ENCODE results near the gene SHC2. TPM values are rescaled to one million over a fixed set of nuclear protein-coding genes. Genes with fewer than 3 reads are reported as not detected.

Gene SHC2
- total and polyA plus RNA-seq, 2 experiments from 2014 or later: 2.2 to 4.6 TPM

DNA sequence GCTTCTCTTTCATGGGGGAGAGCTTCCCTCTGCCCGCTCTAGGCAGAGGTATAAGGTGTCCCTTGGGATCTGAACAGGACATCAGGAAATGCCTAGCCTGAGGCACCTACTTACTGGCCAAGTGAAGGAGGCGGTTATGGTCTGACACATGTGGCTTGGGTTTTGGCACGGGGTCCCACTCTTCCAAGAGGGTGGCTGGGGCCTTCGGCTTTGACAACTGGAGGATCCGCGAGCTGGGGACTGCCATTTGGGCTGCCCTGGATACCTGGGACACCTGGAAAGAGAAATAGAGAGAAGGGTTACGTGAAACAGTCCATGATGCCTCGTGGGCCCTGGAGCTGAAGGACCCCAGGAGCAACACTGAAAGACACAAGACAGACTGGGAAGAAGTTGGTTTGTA, 93.9 kb downstream of the SHC2 start:
- Histone ChIP-seq H3K4me1 (ENCODE audit: insufficient read depth) (no peaks in the 10 kb centered on the region), H3K9me2 (ENCODE audit: insufficient read depth) (no peaks in the 10 kb centered on the region), H3K4me2 (no peak overlapping the region), H3K36me3 (ENCODE audit: insufficient read depth) (no peaks in the 10 kb centered on the region), H3K4me3 (no peak overlapping the region), H4K20me1 (replicated peaks; ENCODE audit: insufficient read depth) (no peaks in the 10 kb centered on the region), H3F3A (replicated peaks; ENCODE audit: low read depth) (no peaks in the 10 kb centered on the region), H2AFZ (no peak overlapping the region), H3K27ac (ENCODE audit: low read depth) (no peak overlapping the region), H3K79me2 (replicated peaks; ENCODE audit: insufficient read depth) (no peaks in the 10 kb centered on the region), H3K27me3 (ENCODE audit: insufficient read depth) (no peaks in the 10 kb centered on the region)
- peaks cover 13% of the 10 kb centered on the region for H3K27me3 Mint-ChIP-seq (ENCODE audit: insufficient read depth, low read depth, poor library complexity)
- no peak overlapping the region for H3K27ac Mint-ChIP-seq
- no peak for ATAC-seq
- no peak for DNase-seq (ENCODE audit: low spot score)
- TF ChIP-seq, protein P1, sequence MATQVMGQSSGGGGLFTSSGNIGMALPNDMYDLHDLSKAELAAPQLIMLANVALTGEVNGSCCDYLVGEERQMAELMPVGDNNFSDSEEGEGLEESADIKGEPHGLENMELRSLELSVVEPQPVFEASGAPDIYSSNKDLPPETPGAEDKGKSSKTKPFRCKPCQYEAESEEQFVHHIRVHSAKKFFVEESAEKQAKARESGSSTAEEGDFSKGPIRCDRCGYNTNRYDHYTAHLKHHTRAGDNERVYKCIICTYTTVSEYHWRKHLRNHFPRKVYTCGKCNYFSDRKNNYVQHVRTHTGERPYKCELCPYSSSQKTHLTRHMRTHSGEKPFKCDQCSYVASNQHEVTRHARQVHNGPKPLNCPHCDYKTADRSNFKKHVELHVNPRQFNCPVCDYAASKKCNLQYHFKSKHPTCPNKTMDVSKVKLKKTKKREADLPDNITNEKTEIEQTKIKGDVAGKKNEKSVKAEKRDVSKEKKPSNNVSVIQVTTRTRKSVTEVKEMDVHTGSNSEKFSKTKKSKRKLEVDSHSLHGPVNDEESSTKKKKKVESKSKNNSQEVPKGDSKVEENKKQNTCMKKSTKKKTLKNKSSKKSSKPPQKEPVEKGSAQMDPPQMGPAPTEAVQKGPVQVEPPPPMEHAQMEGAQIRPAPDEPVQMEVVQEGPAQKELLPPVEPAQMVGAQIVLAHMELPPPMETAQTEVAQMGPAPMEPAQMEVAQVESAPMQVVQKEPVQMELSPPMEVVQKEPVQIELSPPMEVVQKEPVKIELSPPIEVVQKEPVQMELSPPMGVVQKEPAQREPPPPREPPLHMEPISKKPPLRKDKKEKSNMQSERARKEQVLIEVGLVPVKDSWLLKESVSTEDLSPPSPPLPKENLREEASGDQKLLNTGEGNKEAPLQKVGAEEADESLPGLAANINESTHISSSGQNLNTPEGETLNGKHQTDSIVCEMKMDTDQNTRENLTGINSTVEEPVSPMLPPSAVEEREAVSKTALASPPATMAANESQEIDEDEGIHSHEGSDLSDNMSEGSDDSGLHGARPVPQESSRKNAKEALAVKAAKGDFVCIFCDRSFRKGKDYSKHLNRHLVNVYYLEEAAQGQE (IDR thresholded peaks at IDR 0.05; ENCODE audit: unreplicated experiment): no peak
- H3K36me3 Mint-ChIP-seq (ENCODE audit: low read depth): peaks cover 6% of the 10 kb centered on the region; the same call in 1 of the 3 replicates
- H3K9me3 Mint-ChIP-seq: peaks cover 20% of the 10 kb centered on the region
- no peak overlapping the region; the same call in 2 of the 3 replicates for H3K4me3 Mint-ChIP-seq
- no peaks in the 10 kb centered on the region; the same call in 2 of the 3 replicates for H3K4me1 Mint-ChIP-seq

Small RNA genes lying within 50 kb of the gene (small RNA-seq; reads per million reads assigned to genes)
- 0.22 reads per million for gene RNA5SP462 (ENCODE audit: low replicate concordance)

Other genes starting within 250 kb of the SHC2 start
- gene PLPP2, start 169.6 kb downstream of the SHC2 start, total RNA-seq (2014; rRNA removed; shearing (Covaris generic)): 75.8 and 82.6 TPM in 2 replicates
- 52.9 and 58.3 TPM in 2 replicates for gene PLPP2, start 169.6 kb downstream of the SHC2 start, polyA plus RNA-seq (2016; fragmentation: Nextera tagmentation; extraction: Ambion mirVana)
- gene MIER2, start 116.2 kb downstream of the SHC2 start, total RNA-seq (2014; rRNA removed; shearing (Covaris generic)): 37.9 and 41.3 TPM in 2 replicates
- gene MIER2, start 116.2 kb downstream of the SHC2 start, polyA plus RNA-seq (2016; fragmentation: Nextera tagmentation; extraction: Ambion mirVana): 30.2 and 34.0 TPM in 2 replicates
- gene C2CD4C, start 51.9 kb downstream of the SHC2 start, total RNA-seq (2014; rRNA removed; shearing (Covaris generic)): 10.6 and 12.5 TPM in 2 replicates
- gene C2CD4C, start 51.9 kb downstream of the SHC2 start, polyA plus RNA-seq (2016; fragmentation: Nextera tagmentation; extraction: Ambion mirVana): 2.1 and 2.6 TPM in 2 replicates
- 1.0 and 2.5 TPM in 2 replicates for gene MADCAM1, start 35.5 kb upstream of the SHC2 start, total RNA-seq (2014; rRNA removed; shearing (Covaris generic))
- gene MADCAM1, start 35.5 kb upstream of the SHC2 start, polyA plus RNA-seq (2016; fragmentation: Nextera tagmentation; extraction: Ambion mirVana): 2.1 and 3.3 TPM in 2 replicates
- 29.0 and 38.4 TPM in 2 replicates for gene TPGS1, start 46.5 kb upstream of the SHC2 start, total RNA-seq (2014; rRNA removed; shearing (Covaris generic))
- gene TPGS1, start 46.5 kb upstream of the SHC2 start, polyA plus RNA-seq (2016; fragmentation: Nextera tagmentation; extraction: Ambion mirVana): 11.9 and 14.9 TPM in 2 replicates
- 146 and 148 TPM in 2 replicates for gene CDC34, start 70.7 kb upstream of the SHC2 start, total RNA-seq (2014; rRNA removed; shearing (Covaris generic))
- 114 and 118 TPM in 2 replicates for gene CDC34, start 70.7 kb upstream of the SHC2 start, polyA plus RNA-seq (2016; fragmentation: Nextera tagmentation; extraction: Ambion mirVana)
- gene GZMM, start 83.0 kb upstream of the SHC2 start, total RNA-seq (2014; rRNA removed; shearing (Covaris generic)): not detected in 2 replicates
- 0.29 TPM in 1 of 2 replicates, not detected in the other for gene GZMM, start 83.0 kb upstream of the SHC2 start, polyA plus RNA-seq (2016; fragmentation: Nextera tagmentation; extraction: Ambion mirVana)
- gene BSG, start 111.6 kb upstream of the SHC2 start, total RNA-seq (2014; rRNA removed; shearing (Covaris generic)): 891 and 973 TPM in 2 replicates
- gene BSG, start 111.6 kb upstream of the SHC2 start, polyA plus RNA-seq (2016; fragmentation: Nextera tagmentation; extraction: Ambion mirVana): 957 and 960 TPM in 2 replicates
- 2.9 and 3.7 TPM in 2 replicates for gene HCN2, start 128.8 kb upstream of the SHC2 start, total RNA-seq (2014; rRNA removed; shearing (Covaris generic))
- 0.06 and 0.14 TPM in 2 replicates for gene HCN2, start 128.8 kb upstream of the SHC2 start, polyA plus RNA-seq (2016; fragmentation: Nextera tagmentation; extraction: Ambion mirVana)
- 120 and 148 TPM in 2 replicates for gene POLRMT, start 172.5 kb upstream of the SHC2 start, total RNA-seq (2014; rRNA removed; shearing (Covaris generic))
- 98.0 and 125 TPM in 2 replicates for gene POLRMT, start 172.5 kb upstream of the SHC2 start, polyA plus RNA-seq (2016; fragmentation: Nextera tagmentation; extraction: Ambion mirVana)
- 0.31 and 2.8 TPM in 2 replicates for gene FGF22, start 178.8 kb upstream of the SHC2 start, total RNA-seq (2014; rRNA removed; shearing (Covaris generic))
- 1.0 and 1.1 TPM in 2 replicates for gene FGF22, start 178.8 kb upstream of the SHC2 start, polyA plus RNA-seq (2016; fragmentation: Nextera tagmentation; extraction: Ambion mirVana)
- 80.5 and 112 TPM in 2 replicates for gene RNF126, start 202.2 kb upstream of the SHC2 start, total RNA-seq (2014; rRNA removed; shearing (Covaris generic))
- gene RNF126, start 202.2 kb upstream of the SHC2 start, polyA plus RNA-seq (2016; fragmentation: Nextera tagmentation; extraction: Ambion mirVana): 91.7 and 95.7 TPM in 2 replicates
- 10.1 and 12.5 TPM in 2 replicates for gene FSTL3, start 215.4 kb upstream of the SHC2 start, total RNA-seq (2014; rRNA removed; shearing (Covaris generic))
- gene FSTL3, start 215.4 kb upstream of the SHC2 start, polyA plus RNA-seq (2016; fragmentation: Nextera tagmentation; extraction: Ambion mirVana): 2.9 and 3.1 TPM in 2 replicates
- not detected in 2 replicates for gene PRSS57, start 234.4 kb upstream of the SHC2 start, total RNA-seq (2014; rRNA removed; shearing (Covaris generic))
- 0.21 and 0.34 TPM in 2 replicates for gene PRSS57, start 234.4 kb upstream of the SHC2 start, polyA plus RNA-seq (2016; fragmentation: Nextera tagmentation; extraction: Ambion mirVana)
- gene PALM, start 247.9 kb upstream of the SHC2 start, total RNA-seq (2014; rRNA removed; shearing (Covaris generic)): 21.7 and 26.1 TPM in 2 replicates
- 3.8 and 4.8 TPM in 2 replicates for gene PALM, start 247.9 kb upstream of the SHC2 start, polyA plus RNA-seq (2016; fragmentation: Nextera tagmentation; extraction: Ambion mirVana)

Measured in GM23338 (cell line).